Measurements from ENCODE around the gene PRDM8. TPM values are rescaled to one million over a fixed set of nuclear protein-coding genes. Genes with fewer than 3 reads are reported as not detected.

PRDM8 gene
- total RNA-seq, 1 donor from 2014 or later = 4.1 TPM

- no peak for DNase-seq (ENCODE audit: low spot score)
Observed at GRCh38 chr4:80199947-80200346, 2.6 kb downstream of the PRDM8 start.

GRCh38 chr4:80201252-80202151 lies 4.2 kb downstream of the PRDM8 start:
- peak; percentile 42 for DNase-seq (ENCODE audit: low spot score)

GRCh38 chr4:80202190-80202711 lies 4.9 kb downstream of the PRDM8 start:
- peak; percentile 85 for DNase-seq (ENCODE audit: low spot score)

- no peak for DNase-seq (ENCODE audit: low spot score)
Observed at GRCh38 chr4:80202741-80203553, 5.6 kb downstream of the PRDM8 start.

GRCh38 chr4:80204433-80205011 lies 7.2 kb downstream of the PRDM8 start:
- DNase-seq (ENCODE audit: low spot score) = no peak

DNA sequence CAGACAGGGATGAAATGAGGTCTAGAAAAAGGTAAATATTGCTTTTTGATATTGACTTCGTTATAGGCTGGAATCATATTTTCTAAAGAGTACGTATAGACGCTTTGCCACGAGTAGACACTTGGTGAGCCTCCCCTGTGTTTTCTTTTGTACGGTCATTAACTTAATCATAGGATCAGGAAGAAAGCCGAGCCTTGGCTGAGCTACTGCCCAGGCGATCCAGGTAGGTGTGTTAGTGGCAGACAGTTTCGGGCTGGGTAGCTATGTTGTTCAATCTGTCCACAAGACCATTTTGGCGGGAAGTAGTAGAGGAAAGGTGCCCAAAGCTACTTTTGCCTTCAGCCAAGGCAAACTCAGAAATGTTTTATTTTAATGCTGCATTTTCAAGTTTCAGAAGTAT lies 8.8 kb downstream of the PRDM8 start:
- no peak for DNase-seq (ENCODE audit: low spot score)

DNA sequence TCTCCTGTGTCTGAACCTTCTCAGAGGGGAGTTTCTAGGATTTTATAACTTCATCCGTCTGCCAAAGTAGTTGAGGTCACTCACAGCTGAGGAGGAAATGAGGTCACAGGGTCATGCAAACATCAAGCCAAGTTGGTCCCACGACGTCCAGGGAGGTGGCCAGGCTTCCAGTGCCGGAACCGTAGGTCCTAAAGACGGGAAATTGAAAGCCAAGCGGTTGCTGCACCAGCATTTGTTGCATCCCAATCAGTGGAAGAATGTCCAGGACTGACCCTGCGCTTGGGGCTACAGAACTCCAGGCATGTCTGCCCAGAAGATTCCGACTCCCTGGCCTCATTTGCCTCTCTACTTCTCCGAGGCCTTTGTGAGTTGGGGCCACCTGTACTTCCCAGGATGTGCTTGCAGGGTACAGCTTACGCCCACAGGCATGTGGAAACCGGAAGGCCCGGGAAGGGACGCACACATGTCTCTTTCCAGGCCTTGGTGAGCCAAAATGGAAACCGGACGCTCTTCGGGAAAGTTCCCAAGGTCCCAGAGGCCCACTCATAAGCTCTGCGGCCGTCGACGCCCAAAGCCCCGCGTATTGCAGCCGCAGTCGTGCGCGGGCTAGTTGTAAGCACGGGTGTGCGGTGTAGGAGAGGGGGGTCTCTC lies 9.3 kb downstream of the PRDM8 start:
- no peak for DNase-seq (ENCODE audit: low spot score)

DNA sequence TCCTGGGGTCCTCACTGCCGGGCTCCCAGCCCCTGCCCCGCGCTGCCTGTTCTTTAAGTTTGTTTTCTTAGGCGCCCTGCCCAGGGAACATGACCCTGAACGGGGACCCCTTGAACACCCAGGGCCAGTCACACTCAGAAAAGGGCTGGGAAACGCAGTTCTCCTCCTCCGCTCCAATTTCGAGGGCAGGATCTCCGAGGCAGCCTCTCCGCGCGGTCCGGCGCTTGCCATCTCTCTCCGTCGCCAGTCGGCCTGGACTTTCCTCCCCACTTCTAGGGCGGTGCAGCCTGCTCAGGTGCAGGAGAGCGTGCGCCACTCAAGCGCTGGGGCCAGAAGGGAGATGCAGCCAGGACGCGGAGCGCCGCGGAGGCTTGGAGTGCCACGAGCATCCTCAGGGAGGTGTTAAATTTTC lies 9.9 kb downstream of the PRDM8 start:
- no peak for DNase-seq (ENCODE audit: low spot score)

DNA sequence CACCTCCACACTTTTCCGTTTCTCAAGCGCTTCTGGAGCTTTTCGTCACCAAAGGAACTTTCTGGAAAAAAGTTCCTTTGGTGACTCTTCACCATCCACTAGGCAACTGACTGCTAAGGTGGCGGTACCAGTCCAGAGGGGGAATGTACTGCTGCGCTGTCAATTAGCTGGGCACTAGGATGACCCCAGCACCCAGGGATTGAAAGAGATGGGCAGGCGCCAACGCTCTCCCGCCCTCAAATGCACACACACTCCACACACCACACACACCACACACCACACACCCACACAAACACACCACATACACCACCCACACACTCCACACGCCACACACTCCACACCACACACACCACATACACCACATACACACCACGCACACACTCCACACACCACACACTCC lies 10.4 kb downstream of the PRDM8 start:
- DNase-seq (ENCODE audit: low spot score) = no peak

- DNase-seq (ENCODE audit: low spot score) = no peak
Observed at GRCh38 chr4:80208610-80209339, 11.5 kb downstream of the PRDM8 start.

GRCh38 chr4:80209340-80209701 lies 12.0 kb downstream of the PRDM8 start:
- no peak for DNase-seq (ENCODE audit: low spot score)

- DNase-seq (ENCODE audit: low spot score) = no peak
Observed at GRCh38 chr4:80210549-80210948, 13.2 kb downstream of the PRDM8 start.

DNA sequence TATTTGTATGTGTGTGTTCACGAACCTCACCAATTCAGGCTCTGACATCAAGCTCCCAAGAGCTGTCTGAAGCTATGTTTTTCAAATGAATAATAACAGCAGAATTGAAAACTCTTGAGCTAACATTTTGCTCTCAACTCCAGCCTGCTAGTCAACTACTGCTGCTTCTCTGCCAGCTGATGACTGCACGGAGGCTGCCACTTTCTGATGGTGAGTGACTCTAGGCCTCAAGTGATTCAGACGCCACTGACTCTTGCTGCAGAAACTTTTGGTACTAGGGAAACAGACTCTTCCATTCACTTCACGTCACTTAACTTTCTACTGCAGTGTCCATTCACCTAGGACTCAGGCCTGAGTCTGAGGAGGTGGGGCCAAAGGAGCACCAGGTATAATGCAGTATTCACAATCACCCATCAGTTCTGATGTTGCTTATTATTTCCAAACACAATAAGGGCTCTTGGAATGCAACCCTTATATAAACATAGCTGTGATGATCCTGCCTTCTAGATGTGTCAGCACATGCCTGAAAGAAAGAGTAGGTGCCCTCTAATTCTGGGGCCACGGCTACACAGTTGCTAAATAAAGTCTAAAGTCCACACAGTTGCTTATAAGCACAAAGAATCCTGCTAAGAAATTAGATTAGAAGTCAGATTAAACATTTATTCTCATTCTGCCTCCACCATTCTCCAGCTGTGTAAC lies 16.0 kb downstream of the PRDM8 start:
- peak; percentile 69 for DNase-seq (ENCODE audit: low spot score)

DNA sequence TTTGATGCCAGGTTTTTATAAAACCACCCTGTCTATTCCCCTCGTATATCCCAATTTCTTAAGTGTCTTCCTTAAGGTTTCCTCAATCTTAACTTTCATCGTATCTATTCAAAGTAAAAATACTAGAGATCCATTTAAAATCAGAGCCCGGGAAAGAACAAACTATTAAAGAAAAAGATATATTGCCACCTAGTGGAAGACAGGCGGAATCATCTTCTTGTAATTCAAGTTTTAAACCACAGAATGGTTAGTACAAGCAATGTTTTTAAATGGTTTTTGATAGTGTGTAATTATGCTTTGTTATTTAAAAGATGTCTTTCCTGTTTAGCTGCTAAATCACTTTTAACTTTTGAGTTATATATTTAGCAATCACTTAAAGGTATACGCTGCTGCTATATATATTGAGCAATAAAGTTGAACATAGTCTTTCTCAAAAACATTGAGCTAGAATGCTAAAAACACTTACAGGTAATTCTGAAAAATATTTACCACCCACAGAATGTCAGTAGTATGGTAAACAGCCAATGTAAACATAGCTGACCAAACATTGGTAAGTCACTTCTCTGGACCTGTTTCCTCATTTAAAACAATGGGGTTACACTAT lies 18.2 kb downstream of the PRDM8 start:
- DNase-seq (ENCODE audit: low spot score) = no peak

DNA sequence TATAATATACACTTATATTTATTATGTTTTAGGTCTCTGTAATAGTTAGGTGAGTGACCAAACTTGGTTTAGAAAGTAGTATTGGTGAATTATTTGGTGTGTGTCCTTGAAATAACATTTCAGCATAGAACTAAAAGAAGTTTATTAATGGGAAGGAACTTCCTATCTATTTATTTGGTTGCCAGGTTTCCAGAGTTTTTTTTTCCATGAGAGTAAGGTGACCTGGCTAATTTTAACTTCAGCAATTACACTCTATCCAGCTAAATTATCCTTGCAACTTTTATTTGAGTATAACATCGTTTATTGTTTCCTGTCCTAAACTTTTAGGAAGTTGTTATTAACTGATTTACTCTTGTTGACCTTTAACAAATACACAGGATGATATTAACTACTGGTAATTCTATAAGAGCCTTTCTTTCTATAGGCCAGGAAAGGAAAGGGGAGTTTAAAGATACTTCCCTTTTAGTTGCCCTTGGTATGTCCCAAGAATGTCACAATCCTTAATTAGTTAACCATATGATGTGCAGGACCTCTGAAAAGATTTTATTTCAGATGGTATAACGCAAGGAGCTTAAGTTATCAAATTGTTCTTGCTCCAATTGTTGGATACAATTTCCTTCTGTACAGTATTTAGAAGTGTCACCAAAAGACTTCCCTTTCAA lies 18.9 kb downstream of the PRDM8 start:
- DNase-seq (ENCODE audit: low spot score) = no peak

GRCh38 chr4:80219301-80220025 lies 22.2 kb downstream of the PRDM8 start:
- no peak for DNase-seq (ENCODE audit: low spot score)

GRCh38 chr4:80220711-80221110 lies 23.4 kb downstream of the PRDM8 start:
- no peak for DNase-seq (ENCODE audit: low spot score)

DNA sequence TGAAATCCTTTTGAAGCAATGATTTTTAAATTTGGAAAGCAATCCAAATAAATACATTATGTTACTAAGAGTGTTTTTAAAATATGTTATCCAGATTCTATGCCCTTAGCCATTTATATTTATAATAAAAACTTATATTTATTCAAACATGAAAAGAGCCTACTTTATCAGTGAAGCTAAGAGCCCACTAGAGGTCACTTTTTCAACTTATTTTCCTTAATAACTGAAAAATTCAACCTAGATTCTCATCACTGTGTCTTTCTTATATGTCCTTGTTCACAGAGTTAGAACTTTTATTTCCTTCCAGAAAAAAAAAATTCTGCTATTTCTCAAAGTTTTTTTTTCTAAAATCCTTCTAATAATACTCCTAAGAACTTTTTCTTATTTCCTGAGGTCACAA lies 23.9 kb downstream of the PRDM8 start:
- no peak for DNase-seq (ENCODE audit: low spot score)

- DNase-seq (ENCODE audit: low spot score) = no peak
Observed at GRCh38 chr4:80225595-80225994, 28.3 kb downstream of the PRDM8 start.

Data from mucosa of gallbladder (tissue), 1 donor.